Astrocyte (in vitro differentiated cells and primary cell): ENCODE results near the gene LDLRAD4.

Source experiments
- CTCF ChIP-seq: IDR thresholded peaks from 2 replicates; pipeline ENCODE4 v1.5.1; 2011; ENCODE audit warnings: low read depth, mild to moderate bottlenecking, inconsistent platforms, low read length, moderate library complexity; ENCODE audit not compliant: insufficient read depth
- EZH2 ChIP-seq: IDR thresholded peaks from 2 replicates; pipeline ENCODE4 v1.6.1; 2012; ENCODE audit warnings: mild to moderate bottlenecking, low read length, inconsistent platforms; ENCODE audit not compliant: insufficient read depth

- TF ChIP-seq CTCF (no peak), EZH2 (no peak)
Measured at GRCh38 chr18:13612196-13612997, 393.8 kb downstream of the LDLRAD4 start.
